ENCODE data around the gene PTPN18.

- TF ChIP-seq CTCF (IDR thresholded peaks at IDR 0.05): no peak
- TF ChIP-seq POLR2A (IDR thresholded peaks at IDR 0.05): no peak
These were observed 48.0 kb upstream of the PTPN18 start for GRCh38 chr2:130307850-130308249.
